ENCODE results near the gene EPX. TPM values are rescaled to one million over a fixed set of nuclear protein-coding genes. Genes with fewer than 3 reads are reported as not detected.

The EPX gene, protein sequence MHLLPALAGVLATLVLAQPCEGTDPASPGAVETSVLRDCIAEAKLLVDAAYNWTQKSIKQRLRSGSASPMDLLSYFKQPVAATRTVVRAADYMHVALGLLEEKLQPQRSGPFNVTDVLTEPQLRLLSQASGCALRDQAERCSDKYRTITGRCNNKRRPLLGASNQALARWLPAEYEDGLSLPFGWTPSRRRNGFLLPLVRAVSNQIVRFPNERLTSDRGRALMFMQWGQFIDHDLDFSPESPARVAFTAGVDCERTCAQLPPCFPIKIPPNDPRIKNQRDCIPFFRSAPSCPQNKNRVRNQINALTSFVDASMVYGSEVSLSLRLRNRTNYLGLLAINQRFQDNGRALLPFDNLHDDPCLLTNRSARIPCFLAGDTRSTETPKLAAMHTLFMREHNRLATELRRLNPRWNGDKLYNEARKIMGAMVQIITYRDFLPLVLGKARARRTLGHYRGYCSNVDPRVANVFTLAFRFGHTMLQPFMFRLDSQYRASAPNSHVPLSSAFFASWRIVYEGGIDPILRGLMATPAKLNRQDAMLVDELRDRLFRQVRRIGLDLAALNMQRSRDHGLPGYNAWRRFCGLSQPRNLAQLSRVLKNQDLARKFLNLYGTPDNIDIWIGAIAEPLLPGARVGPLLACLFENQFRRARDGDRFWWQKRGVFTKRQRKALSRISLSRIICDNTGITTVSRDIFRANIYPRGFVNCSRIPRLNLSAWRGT
- total RNA-seq = not detected in 2 replicates

DNA sequence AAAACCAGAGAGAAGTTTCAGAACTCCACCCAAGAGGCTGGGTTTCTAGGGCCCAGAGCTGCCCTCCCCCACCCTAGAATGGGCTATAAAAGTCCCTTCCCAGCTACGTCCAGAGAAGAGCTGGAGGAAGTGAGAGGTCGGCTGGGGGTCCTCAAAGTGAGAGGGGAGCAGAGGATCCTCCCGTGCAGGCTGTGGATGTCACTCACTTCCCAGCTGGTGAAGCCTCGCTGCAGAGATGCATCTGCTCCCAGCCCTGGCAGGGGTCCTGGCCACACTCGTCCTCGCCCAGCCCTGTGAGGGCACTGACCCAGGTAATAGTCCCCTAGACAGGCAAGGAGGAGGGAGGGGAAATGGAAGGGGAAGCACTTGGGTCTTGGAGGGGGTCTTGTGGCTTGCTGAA, at the start of gene EPX:
Gene EPX (plus strand): TSS at position 115 of the 400 bp plus-strand sequence. CDS start 121 bp downstream, at position 236.

DNA sequence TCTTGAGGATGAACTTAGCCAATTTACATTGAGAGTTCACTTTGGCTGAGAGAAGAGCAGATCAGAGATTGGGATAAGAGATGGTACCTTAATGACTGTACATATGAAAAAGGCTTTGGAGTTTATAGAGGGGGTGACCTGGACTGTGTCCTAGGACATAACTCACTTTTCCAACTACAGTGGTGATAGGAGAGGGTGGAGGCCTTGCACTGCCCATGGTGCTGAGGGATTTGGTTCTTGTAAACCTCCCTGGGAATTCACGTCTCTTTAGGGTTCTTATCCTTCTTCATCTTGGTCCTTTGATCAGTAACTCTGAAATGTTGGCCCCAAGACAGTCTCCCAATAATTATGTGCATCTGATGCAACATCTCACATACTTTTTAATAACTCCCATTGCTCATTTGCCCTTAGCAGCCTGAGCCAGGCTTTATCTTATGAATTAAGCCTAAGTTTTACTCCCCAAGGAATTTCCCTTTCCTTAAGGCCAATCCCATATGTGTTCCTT, 44.5 kb upstream of the EPX start, which contains the start of gene OR4D1:
Gene OR4D1 (plus strand): TSS at position 455 of the 505 bp plus-strand sequence. CDS start 6,770 bp downstream, outside the sequence.

DNA sequence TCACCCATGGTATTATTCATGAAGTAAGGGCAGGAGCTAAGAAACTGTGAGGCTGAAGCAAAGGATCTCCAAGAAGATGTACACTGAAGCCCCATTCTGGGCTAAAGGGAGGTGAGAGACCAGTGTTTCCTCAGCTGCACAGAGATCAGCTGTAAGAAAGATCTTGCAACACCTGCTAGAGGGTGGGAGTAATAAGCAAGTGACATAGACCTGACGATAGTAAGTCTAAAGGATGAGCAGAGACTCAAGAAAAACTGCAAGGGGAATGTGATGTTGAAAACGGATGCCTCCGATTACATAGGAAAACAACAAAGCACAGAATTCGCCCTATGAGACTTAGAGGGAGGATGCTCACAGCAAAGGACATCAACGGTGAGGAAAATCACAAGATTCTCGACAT, 25.8 kb upstream of the EPX start, which contains the start of gene OR4D2:
Gene OR4D2 (plus strand): TSS at position 301 of the 400 bp plus-strand sequence. CDS start 2,674 bp downstream, outside the sequence.

DNA sequence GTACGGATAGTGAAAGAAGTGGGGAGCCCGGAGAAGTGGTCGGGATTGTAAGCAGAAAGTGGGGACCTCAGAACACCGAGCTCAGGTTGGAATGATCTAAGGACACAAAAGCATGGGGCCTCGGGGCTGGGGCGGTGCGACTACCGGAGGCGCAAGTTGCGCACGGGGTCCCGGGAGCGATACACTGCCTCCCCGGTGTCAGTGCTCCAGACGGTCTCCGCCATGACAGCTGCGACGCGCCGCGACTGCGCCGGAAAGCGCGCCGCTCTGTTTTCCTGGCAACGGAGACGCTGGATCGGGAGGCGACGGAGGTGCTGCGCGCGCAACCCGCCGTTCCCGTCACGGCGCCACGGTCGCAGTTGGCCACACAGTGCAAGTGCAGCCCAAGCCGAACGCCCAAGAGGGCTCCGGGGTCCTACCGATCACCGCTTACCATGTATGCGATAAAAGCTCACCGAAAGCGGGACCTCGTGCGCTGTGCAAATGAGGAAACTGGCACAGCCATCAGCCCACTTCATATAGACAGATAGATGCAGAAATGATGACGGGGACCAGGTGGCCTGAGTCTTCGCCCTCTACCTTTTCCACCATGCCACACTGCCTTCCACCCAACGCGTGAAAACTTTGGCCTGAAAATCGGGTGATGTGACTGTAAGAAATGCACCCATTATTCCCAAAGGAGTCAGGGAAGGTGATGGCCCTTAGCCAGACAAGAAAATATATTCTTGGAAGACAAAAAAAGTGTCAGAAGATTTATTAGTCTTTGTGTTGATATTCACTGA, 26.7 kb downstream of the EPX start, which contains the start of gene MKS1:
Gene MKS1 (minus strand): TSS at position 249 of the 782 bp plus-strand sequence. CDS start 25 bp downstream, at position 224.

DNA sequence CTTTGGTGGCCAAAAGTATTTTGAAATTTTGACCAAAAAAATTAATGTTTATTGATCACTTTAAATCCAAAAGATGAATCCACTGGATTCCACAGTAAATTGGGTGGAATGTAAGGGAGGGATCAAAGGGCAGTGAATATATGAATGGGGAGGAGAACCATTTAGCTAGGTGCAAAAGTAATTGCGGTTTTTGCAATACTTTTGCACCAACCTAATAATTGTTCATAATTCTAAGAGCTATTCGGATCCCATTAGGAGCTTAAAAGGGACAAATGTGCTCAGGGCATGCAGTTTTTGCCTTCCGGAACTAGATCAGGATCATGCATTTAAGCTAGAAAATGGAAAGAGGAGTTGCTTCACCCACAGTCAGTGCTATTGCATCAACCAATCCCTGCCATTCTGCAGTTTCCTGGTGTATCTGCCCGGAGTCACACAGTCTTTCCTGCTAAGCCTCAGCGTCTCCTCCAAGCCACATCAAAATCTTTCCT, 45.7 kb downstream of the EPX start, which contains the start of gene LPO:
Gene LPO (plus strand): TSS at position 438 of the 488 bp plus-strand sequence. CDS start 4,396 bp downstream, outside the sequence.

Other genes starting within 250 kb of the EPX start
- gene CUEDC1, start 237.3 kb upstream of the EPX start, total RNA-seq = 13.9 and 14.3 TPM in 2 replicates
- 33.4 and 35.5 TPM in 2 replicates for gene VEZF1, start 204.5 kb upstream of the EPX start, total RNA-seq
- gene SRSF1, start 185.5 kb upstream of the EPX start, total RNA-seq = 282 and 286 TPM in 2 replicates
- gene DYNLL2, start 109.3 kb upstream of the EPX start, total RNA-seq = 26.0 and 28.5 TPM in 2 replicates
- gene OR4D1, start 44.3 kb upstream of the EPX start, total RNA-seq = not detected in 2 replicates
- gene OR4D2, start 25.7 kb upstream of the EPX start, total RNA-seq = not detected in 2 replicates
- gene MKS1, start 26.5 kb downstream of the EPX start, total RNA-seq = 8.6 and 11.5 TPM in 2 replicates
- 0.07 TPM in 1 of 2 replicates, not detected in the other for gene LPO, start 45.9 kb downstream of the EPX start, total RNA-seq
- gene MPO, start 88.2 kb downstream of the EPX start, total RNA-seq = not detected in 2 replicates
- gene TSPOAP1, start 136.1 kb downstream of the EPX start, total RNA-seq = 0.13 and 0.20 TPM in 2 replicates
- gene SUPT4H1, start 159.5 kb downstream of the EPX start, total RNA-seq = 26.5 and 31.4 TPM in 2 replicates
- 0.20 TPM in 1 of 2 replicates, not detected in the other for gene RNF43, start 224.8 kb downstream of the EPX start, total RNA-seq